Stimulated activated CD8-positive, alpha-beta memory T cell treated with anti-CD3 and anti-CD28 coated beads, Interleukin-12 subunit alpha, Interleukin-12 subunit beta, amount 100 ng/mL, for 1 hour (primary cell): ENCODE data around the gene GUCA2A.
"Not testable (repeated sequence)": the region's sequence is repeated elsewhere in the genome, so short reads cannot be mapped to it uniquely, and the experiment has no call there.

ENCODE experiments used
- DNase-seq: peaks from one replicate; pipeline ENCODE4 v3.0.0-alpha.2; 2020; ENCODE audit warnings: low read depth

The GUCA2A gene, protein sequence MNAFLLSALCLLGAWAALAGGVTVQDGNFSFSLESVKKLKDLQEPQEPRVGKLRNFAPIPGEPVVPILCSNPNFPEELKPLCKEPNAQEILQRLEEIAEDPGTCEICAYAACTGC

DNA sequence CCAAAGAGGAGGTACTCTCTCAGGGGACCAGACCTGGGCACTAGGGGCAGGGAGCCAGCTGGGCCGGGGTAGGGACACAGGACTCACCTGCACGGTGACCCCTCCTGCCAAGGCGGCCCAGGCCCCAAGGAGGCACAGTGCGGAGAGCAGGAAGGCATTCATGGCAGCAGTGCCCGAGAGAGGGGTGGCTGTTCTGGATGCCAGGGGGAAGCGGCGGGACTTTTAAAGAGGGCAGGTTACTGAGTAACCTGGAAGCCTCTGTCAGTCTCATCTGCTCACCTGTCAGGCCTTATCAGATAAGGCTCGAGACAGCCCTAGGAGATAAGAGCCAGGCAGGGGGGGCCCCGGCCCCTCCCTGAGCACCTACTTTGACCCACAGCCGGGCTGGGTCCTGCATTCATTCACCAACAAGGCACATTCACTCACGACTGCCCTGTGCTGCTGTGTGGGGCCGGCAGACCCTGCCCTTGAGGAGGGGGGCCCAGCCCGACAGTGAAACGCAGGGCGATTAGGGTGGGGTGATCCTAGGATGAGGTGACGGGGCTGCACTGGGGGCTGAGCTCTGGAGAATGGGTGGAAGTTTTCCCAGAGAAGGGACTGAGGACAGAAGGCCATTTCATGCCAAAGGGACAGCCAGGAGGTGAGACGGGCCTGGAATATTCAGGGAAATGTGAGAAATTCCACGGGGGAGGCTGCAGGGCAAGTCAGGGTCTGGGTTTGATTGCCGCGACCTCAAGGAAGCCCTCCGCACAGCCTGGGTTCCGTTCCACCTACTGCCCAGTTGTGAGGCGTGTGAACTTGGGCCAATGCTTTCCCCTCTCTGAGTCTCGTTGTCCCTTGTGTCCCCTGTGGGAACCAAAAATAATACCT lies at the start of gene GUCA2A:
TSS of gene GUCA2A (minus strand) at position 195 of the 870 bp plus-strand sequence. CDS start at position 162, 33 bp downstream.
- DNase-seq = no peak

DNA sequence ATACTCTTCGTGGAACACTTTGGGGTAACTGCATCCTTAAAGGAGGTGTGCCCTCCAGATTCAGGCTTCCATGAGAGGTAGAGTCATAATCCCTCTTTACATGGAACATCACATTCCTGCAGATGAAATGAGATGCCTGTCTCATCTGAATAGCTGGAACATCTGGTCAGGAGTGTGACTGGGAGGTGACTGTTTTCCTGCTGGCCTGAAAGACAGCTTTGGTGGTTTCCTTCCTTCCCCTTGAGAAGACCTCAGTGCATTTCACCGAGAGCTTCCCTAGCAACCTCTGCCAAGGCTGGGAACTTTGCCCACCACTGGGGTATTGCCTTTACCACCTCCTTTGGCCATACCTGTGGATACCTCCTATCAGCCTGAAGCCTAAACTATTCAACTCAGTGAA lies 46.7 kb upstream of the GUCA2A start:
- DNase-seq = no peak

DNA sequence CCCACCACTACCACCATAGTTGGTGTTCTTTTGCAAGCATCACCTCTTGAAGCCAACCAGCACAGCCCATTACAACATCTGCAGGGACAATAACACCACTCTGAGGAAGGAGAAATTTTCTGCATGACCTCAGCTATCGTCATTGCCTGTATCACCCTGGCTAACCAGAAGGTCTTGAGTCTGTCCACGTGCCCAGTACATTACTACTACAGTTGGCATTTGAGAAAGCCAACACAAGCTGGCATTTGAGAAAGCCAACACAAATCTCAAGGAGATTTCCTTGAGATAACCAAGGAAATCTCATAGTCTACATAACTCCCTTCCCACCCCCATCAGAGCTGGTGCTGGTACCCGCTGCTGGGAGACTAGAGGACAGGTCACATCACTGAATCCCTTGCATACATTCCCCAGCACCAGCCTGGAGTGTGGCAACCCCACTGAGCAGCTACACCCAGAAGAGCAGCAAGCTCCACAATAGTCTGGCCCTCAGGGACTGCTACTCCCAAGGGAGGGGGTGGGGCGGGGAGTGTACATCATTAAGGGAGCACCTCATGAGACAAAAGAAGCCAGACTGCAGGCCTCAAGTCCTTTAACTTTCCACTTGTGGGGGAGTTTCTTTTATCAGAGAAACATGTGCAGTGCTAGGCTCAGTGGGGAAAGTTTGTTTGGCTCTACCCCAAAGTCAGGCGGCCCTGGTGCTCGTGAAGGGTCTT lies 46.0 kb upstream of the GUCA2A start:
- no peak for DNase-seq

DNA sequence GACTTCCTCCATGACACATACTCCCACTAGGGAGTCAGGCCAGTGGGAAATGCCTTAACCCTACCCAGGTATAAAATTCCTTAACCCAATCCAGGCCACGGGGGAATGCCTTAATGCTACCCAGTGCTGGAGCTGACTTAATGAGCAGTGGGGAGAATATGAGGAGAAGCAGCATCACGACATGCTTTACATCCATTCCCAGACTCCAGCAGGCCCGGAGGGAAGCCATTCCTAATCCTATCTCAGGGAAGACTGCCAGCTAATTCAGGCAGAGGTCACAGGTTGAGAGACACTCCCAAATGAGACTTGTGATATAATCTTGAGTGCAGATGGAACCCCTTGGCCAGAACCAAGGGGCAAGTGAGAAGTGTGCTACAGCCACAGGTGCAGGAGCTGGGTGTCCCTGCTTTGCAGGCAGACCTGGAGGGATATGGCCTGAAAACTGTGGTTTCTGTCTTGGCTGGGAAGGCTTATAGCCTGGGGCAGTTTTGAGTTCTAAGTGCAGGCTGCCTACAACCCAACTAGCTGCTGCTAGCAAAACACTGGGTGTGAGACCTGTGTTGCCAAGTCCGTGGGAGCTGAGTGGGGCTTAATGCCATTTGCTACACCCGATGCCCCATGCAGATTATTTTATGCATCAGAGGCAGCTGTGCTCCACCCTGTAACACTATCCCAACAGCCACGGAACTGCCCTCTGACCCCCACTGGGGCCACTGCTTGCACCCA lies 45.1 kb upstream of the GUCA2A start:
- no peak for DNase-seq

DNA sequence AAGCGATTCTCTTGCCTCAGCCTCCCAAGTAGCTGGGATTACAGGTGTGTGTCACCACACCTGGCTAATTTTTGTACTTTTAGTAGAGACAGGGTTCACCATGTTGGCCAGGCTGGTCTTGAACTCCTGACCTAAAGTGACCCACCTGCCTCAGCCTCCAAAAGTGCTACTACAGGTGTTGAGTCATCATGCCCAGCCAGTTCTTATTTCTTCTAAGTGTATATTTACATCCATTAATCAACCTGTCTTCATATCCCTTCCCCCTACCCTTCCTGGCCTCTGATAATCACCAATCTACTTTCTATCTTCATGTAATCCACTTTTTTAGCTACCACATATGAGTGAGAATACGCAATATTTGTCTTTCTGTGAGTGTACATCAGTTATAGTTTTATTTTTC lies 42.4 kb upstream of the GUCA2A start:
- not testable (repeated sequence) for DNase-seq

DNA sequence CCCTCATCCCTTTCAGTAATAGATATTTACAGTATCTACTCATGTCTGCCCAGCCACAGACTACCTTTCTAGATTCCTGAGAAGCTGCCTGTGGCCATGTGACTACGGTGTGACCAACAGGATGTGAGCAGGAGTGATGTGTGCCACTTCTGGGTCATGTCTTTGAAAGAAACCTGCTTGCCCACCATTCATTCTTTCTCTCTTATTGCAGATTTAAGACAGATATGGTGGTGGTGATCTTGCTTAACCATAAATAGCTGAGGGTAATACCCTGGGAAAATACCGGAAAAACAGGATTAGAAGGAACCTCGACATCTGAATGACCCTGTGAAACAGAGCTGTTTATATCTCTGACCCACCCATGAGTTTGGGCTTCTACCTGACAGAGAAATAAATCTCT lies 41.6 kb upstream of the GUCA2A start:
- DNase-seq = no peak

DNA sequence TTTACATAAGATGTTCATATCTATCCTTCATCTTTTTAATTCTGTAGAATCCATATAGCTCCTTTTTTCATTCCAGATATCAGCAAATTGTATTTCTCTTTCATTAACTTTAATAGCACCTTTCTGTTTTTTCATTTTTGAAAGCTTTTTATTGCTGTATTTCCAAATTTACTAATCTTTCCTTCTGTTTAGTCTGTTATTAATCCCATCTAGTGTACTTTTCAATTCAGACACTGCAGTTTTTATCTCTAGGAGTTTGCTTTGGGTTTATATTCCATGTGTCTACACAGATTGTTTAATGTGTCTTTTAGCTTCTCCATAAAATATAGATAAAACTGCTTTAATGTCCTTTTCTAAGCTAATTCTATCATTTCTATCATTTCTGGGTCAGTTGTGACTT lies 37.4 kb upstream of the GUCA2A start:
- DNase-seq = no peak

DNA sequence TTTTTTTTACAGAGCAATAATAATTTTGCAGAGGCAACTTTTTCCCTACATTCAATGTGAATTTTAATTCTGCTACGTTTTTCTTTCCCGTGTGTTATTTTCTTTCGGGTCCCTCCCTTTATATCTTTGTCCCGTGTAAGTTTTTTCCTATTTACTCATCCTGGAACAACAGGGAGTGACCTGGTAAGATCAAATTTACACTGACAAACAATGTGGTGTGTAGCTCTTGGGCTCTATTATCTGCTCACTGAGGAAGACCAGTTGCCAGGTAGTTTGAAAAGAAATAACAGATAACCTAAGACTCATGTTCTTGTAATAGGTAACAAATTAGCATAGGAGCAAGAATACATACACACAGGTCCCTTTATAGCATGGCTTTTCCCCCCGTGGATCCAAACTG lies 33.7 kb upstream of the GUCA2A start:
- no peak for DNase-seq

DNA sequence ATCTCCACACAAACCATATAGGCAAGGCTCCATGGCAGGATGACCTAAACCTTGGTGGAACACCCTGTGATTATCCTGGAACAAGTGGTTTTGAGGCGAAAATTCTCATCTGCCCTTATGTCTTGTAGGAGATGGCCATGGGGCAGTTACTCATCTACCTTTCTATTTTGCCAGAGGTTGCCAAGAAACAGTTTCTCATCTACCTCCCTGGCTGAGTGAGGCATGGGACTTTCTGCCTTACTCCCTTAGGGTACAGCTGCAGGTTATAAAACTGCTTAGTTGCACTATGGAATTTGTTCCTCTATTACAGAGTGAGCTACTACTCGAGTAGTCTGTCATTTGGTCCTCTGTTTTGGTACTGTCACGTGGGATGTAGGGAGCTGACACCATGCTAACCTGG lies 31.3 kb upstream of the GUCA2A start:
- no peak for DNase-seq

DNA sequence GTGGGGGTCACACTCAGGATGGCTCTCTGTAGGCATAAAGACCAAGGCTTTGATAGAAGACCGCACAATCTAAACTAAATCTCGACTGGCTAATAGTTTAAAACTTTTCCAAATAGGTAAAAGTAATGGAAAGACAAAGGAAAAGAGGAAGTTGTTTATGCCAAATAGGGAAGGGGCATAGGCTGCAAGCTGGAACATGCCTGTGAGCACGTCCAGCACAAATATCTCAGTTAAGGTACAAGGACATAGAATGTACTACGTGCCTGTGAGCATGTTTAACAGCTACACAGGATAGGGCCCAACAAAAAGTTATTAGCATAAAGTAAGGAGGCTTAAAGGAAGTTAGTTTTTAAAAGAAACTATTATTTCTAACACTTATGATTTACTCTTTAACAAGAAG lies 27.6 kb upstream of the GUCA2A start:
- no peak for DNase-seq

DNA sequence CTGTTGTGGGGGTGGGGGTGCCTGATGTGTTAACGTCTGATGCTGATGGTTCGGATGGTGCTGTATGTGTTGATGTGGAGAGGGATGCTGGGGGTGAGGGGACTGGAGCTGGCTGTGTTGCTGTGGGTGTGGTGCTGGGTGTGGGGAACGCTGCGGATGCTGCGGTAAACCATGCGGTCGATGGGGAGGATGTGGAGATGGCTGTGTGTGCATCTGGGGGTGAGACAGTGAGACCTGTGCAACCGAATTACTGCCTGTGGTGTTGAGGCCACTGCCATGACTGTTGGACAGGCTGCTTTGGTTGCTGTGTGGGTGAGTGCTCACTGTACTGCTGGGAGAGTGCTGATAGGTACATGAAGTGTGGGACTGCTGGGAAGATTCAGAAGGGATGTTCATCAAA lies 26.8 kb upstream of the GUCA2A start:
- DNase-seq = no peak

DNA sequence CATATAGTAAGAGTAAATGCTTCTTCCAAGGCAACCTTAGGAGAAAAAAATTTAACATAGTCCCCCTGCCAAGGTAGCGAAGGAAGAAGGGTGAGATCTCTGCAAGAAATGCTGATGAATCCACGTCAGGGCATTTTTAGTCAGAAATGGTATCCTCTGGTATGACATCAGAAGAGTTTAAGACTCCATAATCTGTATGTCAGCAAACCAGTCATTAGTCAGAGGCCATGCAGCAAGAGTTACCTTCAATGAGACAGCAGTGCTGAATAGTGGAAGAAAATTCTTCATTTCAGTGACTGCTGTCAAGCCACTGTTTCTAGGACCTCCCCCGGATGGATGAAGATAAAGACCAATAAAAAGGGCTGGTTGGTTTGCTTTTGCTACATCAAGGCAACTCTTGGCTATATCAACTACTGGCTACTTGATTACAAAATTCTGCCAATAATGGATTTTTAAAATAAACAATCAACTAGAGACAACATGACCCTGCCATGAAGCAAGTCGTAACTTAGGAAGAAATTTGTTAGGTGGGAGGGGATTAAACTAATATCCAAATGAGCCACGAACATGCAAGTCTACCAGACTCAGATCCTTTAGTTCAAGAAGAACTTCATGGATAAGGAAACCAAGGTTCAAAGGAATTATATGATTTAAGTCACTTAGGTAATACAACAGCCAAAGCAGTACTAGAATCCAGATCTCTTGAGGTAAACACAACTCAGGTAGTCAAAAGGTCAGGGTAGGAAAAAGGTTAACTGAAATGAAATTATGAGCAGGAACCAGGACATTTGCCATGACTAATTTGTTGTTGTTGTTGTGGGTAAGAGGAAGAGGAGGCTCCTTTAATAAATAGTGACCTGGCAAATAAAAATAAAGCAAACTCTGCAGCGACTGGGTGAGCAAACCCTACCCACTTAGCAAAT lies 25.6 kb upstream of the GUCA2A start:
- DNase-seq = no peak

DNA sequence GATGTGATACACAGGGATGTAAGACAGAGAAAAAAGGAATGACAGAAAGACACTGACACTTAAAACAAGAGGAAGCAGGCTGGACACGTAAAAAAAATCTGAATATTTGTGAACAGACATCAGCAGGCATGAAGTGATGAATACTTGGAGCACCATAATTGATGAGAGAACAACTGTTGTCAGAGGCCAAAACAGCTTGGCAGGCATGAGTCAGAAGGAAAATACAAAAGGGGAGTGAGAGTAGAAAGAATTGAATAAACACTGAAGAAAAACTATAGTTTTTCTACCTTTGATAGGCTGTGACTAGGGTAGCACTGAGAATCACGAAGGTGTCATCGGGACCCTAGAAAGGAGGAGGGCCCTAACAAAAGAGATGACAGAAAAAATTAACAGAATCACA lies 21.6 kb upstream of the GUCA2A start:
- no peak for DNase-seq

DNA sequence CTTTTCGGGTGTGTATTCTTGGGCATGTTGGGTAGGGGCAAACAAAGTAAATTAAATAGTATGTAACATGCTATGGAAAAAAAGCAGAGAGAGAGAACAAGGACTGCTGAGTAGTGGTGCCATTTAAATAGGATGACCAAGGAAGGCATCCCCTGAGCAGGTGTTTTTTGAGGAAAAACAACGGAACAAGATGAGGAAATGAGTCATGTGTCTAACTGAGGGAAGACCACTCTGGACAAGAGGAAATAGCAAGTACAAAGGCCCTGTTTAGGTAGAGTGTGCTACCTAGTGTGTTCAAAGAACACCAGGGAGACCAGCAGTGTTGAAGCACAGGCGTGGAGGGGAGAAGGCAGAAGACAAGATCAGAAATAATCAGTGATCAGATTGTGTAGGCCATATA lies 20.1 kb upstream of the GUCA2A start:
- DNase-seq = no peak

DNA sequence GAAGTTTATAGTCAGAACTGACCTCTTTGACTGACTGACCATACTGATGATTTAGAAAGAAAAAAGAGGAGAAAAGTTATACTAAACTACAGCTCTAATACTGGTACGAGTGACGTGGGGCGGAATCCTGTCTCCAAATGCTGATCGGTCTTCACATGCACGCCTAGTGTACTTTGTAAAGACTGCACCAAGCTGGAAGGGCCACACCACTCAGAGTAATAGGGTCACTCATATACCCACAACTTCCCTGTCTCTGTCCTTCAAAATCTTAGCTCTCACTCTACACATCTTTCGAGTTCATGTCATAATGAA lies 19.4 kb upstream of the GUCA2A start:
- no peak for DNase-seq

DNA sequence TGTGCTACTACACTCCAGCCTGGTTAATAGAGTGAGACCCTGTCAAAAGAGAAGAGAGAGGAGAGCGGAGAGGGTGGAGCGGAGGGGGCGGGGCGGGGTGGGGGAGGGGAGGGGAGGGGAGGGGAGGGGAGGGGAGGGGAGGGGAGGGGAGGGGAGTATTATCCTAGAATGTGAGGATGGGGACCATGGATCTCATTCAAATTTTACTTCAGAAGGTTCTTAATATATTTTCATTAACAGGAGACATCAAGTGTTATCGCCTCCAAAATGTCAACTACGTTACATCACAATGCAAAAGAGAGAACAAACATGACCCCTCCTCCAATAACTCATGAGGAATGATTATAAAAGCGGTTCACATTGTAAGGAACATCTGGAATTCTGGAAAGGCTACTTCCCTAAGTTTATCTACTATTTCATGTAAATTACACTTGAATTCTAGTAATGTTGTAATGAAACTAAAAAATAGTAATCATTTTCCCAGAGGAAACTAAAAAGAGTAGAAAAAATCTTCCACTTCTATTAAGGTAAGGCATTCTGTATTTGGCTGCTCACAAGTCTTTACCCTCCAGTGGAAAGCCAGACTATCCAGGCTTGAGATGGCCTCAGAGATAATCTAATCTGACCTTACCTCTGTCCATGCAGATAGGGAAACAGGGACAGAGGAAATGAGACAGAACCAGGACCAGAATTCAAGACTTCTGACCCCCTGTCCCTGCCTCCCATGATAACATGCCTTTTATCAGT lies 18.8 kb upstream of the GUCA2A start:
- DNase-seq = no peak

DNA sequence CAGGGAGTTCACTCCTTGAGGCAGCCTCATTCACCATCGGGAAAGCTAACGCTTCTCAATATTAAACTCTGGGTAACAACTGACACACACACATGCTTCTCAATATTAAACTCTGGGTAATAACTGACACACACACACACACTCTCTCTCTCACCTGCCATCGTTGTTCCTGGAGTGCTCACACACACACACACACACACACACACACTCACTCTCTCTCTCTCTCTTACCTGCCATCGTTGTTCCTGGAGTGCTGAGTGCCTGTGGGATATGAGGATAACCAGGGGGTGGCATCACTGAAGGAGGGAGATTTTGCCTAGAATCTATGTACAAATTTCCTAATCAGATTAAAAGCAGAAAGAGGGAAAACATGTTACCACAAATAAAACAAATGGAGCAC lies 17.1 kb upstream of the GUCA2A start:
- DNase-seq = no peak

DNA sequence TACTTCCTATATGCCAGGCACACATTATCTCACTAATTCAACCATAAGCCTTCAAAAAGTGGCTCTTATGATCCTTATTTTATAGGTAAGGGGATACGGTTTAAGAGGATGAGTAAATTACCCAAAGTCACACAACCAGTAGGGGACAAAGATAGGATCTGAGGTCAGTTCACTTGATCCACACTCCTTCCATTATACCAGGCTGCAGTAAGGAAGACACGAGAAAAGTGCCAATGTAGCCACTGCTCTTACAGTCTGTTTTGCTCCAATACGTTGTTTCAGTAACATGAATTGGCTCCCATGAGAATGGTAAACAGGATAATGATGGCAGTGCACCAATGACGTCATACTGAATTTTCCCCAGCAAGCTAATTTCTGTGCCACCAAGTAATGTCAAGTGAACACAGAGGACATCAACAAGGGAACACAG lies 15.4 kb upstream of the GUCA2A start:
- DNase-seq = no peak

DNA sequence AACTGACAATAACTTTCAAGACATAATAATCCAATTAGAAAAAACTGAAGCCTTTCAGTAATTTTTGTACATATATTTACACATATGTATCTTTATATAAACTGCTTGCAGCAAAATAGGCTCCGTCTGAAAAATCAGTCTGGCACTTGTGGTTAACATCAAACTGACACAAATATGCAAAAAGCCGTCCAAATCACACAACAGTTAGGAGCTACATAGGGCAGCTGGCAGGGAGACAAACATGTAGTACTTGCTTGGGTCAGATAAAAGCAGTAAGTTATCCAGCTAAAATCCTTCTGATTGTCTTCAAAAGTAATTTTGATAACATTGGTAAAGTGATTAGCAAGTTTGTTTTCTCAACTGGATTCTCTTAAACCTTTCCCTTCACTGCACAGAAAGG lies 14.7 kb upstream of the GUCA2A start:
- DNase-seq = no peak

DNA sequence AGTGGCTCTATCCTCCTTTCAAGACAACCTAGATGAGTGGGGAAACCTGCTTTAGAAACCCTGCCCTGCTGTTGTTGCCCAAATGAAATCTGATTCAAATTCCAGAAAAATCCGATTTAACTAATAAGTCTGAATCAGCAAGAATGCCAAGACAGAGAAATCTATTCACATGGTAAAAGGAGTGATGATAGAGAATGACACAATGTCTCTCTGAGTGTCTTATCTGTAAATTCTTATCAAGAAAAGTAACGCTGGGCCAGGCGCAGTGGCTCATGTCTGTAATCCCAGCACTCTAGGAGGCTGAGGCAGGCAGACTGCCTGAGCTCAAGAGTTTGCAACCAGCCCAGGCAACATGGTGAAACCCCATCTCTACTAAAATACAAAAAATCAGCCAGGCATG lies 13.7 kb upstream of the GUCA2A start:
- no peak for DNase-seq

DNA sequence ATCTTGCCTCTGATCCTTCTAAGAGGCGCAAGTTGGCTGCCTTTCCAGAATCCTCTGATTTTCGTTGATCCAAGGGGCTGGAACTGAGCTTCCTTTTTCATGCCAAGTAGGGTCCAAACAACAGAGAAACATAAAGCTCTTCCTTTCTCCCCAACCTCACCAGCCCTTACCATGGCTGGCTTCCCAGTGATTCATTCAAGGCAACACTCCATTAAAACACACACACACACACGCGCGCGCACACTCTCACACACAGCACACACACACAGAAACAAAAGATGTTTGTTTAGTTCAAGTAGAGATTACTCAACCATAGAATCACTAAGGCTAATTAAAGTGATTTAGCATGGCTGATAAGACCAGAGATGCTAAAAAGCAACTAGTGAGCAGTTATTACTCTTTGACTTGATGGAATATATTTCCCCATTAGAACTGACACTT lies 13.0 kb upstream of the GUCA2A start:
- DNase-seq = no peak
